ENCODE data around the gene TSPAN7. TPM values are rescaled to one million over a fixed set of nuclear protein-coding genes. Genes with fewer than 3 reads are reported as not detected.

The TSPAN7 gene
- total and polyA plus RNA-seq, 2 donors (not counting 3 experiments of a cell fraction or from before 2014, with no cell fraction given), result 3.2 to 5.2 TPM

GRCh38 chrX:38574858-38575257, 13.5 kb downstream of the TSPAN7 start:
- ChIA-PET POLR2A (no interaction called here), CTCF (no interaction called here)
- no peak for FAIRE-seq
- Histone ChIP-seq H3K79me2 (ENCODE audit: control insufficient read depth, insufficient read depth, low read length) (no peaks in the 10 kb centered on the region), H3K27ac (ENCODE audit: insufficient read depth, low read depth, low read length) (no peak overlapping the region), H4K20me1 (replicated peaks; ENCODE audit: control insufficient read depth, extremely low read depth, insufficient read depth, low read length) (no peaks in the 10 kb centered on the region), H3K4me3 (replicated peaks in 1 of 3; ENCODE audit: insufficient read depth in 1 of 3, low read depth in 1 of 3, low read length in 3 of 3) (no peak overlapping the region), H3K9me3 (replicated peaks; ENCODE audit: control insufficient read depth, insufficient read depth, low read length) (no peaks in the 10 kb centered on the region), H2AFZ (ENCODE audit: low read depth, low read length) (no peak overlapping the region), H3K36me3 (ENCODE audit: control insufficient read depth in 2 of 2, extremely low read depth in 1 of 2, insufficient read depth in 2 of 2, low read length in 2 of 2) (no peaks in the 10 kb centered on the region), H3K9ac (replicated peaks; ENCODE audit: extremely low read depth, insufficient read depth, low read length) (no peak overlapping the region), H3K9me1 (replicated peaks; ENCODE audit: control insufficient read depth, extremely low read depth, insufficient read depth, low read length) (no peaks in the 10 kb centered on the region), H3K27me3 (ENCODE audit: control insufficient read depth in 2 of 2, insufficient read depth in 2 of 2, low read length in 2 of 2) (no peaks in the 10 kb centered on the region), H3K4me2 (ENCODE audit: insufficient read depth, low read length) (no peak overlapping the region), H3K4me1 (ENCODE audit: control insufficient read depth, extremely low read depth, insufficient read depth, low read length) (no peaks in the 10 kb centered on the region)
- dilution Hi-C loops (cut with MboI; ENCODE audit: extremely low pct_ligation_motif_present, low sequenced_read_pairs) (no loop called here), intact Hi-C loops (cut with micrococcal nuclease) (no loop called here)
- no TSS peak for BruUV-seq (replicated peaks)
- TF ChIP-seq, protein P1, sequence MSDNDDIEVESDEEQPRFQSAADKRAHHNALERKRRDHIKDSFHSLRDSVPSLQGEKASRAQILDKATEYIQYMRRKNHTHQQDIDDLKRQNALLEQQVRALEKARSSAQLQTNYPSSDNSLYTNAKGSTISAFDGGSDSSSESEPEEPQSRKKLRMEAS (IDR thresholded peaks at IDR 0.05; ENCODE audit: insufficient read depth, insufficient read length), result no peak
- TF ChIP-seq EZH2 (IDR thresholded peaks at IDR 0.05; ENCODE audit: borderline replicate concordance, low read depth, low read length, severe bottlenecking) (no peak), FOS (IDR thresholded peaks at IDR 0.05; ENCODE audit: borderline replicate concordance, insufficient read depth, low read length) (no peak), JUN (IDR thresholded peaks at IDR 0.05; ENCODE audit: borderline replicate concordance, insufficient read depth, insufficient read length, low read depth) (no peak), GATA2 (IDR thresholded peaks at IDR 0.05; ENCODE audit: insufficient read depth, insufficient read length, low read depth, low read length) (no peak), POLR2AphosphoS5 (IDR thresholded peaks at IDR 0.05; ENCODE audit: insufficient read depth, low read depth, low read length) (no peak), MYC (IDR thresholded peaks at IDR 0.05; ENCODE audit: low read depth, low read length) (no peak), POLR2A (IDR thresholded peaks at IDR 0.05; ENCODE audit: low read depth, low read length) (no peak)
- no peak for DNase-seq (ENCODE audit: low read depth, low spot score)

- DNase-seq (ENCODE audit: low read depth, low spot score) (no peak), FAIRE-seq (no peak)
- no peak overlapping the region for H3K9ac ChIP-seq (replicated peaks; ENCODE audit: extremely low read depth, insufficient read depth, low read length)
- H3K4me3 ChIP-seq (replicated peaks in 1 of 3; ENCODE audit: insufficient read depth in 1 of 3, low read depth in 1 of 3, low read length in 3 of 3), result no peak overlapping the region
- TF ChIP-seq JUN (IDR thresholded peaks at IDR 0.05; ENCODE audit: borderline replicate concordance, insufficient read depth, insufficient read length, low read depth) (no peak), MYC (IDR thresholded peaks at IDR 0.05; ENCODE audit: low read depth, low read length) (no peak), POLR2A (IDR thresholded peaks at IDR 0.05; ENCODE audit: low read depth, low read length) (no peak), POLR2AphosphoS5 (IDR thresholded peaks at IDR 0.05; ENCODE audit: insufficient read depth, low read depth, low read length) (no peak), FOS (IDR thresholded peaks at IDR 0.05; ENCODE audit: borderline replicate concordance, insufficient read depth, low read length) (no peak), EZH2 (IDR thresholded peaks at IDR 0.05; ENCODE audit: borderline replicate concordance, low read depth, low read length, severe bottlenecking) (no peak), GATA2 (IDR thresholded peaks at IDR 0.05; ENCODE audit: insufficient read depth, insufficient read length, low read depth, low read length) (no peak)
- TF ChIP-seq, protein P2, sequence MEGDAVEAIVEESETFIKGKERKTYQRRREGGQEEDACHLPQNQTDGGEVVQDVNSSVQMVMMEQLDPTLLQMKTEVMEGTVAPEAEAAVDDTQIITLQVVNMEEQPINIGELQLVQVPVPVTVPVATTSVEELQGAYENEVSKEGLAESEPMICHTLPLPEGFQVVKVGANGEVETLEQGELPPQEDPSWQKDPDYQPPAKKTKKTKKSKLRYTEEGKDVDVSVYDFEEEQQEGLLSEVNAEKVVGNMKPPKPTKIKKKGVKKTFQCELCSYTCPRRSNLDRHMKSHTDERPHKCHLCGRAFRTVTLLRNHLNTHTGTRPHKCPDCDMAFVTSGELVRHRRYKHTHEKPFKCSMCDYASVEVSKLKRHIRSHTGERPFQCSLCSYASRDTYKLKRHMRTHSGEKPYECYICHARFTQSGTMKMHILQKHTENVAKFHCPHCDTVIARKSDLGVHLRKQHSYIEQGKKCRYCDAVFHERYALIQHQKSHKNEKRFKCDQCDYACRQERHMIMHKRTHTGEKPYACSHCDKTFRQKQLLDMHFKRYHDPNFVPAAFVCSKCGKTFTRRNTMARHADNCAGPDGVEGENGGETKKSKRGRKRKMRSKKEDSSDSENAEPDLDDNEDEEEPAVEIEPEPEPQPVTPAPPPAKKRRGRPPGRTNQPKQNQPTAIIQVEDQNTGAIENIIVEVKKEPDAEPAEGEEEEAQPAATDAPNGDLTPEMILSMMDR (IDR thresholded peaks at IDR 0.05; ENCODE audit: extremely low read depth in 1 of 2, insufficient read depth in 1 of 2, low read depth in 1 of 2, low read length in 2 of 2), result no peak
- TF ChIP-seq, protein P1 (IDR thresholded peaks at IDR 0.05; ENCODE audit: insufficient read depth, insufficient read length), result no peak
- POLR2A ChIA-PET, result no interaction called here
- H3K27ac ChIP-seq (ENCODE audit: insufficient read depth, low read depth, low read length), result no peak overlapping the region
- CTCF ChIA-PET, result no interaction called here
- no peaks in the 10 kb centered on the region for H3K9me3 ChIP-seq (replicated peaks; ENCODE audit: control insufficient read depth, insufficient read depth, low read length)
- no peaks in the 10 kb centered on the region for H3K36me3 ChIP-seq (ENCODE audit: control insufficient read depth in 2 of 2, extremely low read depth in 1 of 2, insufficient read depth in 2 of 2, low read length in 2 of 2)
- H3K4me2 ChIP-seq (ENCODE audit: insufficient read depth, low read length), result no peak overlapping the region
- no peaks in the 10 kb centered on the region for H3K9me1 ChIP-seq (replicated peaks; ENCODE audit: control insufficient read depth, extremely low read depth, insufficient read depth, low read length)
- BruUV-seq (replicated peaks), result no TSS peak
- H3K79me2 ChIP-seq (ENCODE audit: control insufficient read depth, insufficient read depth, low read length), result no peaks in the 10 kb centered on the region
- no peaks in the 10 kb centered on the region for H4K20me1 ChIP-seq (replicated peaks; ENCODE audit: control insufficient read depth, extremely low read depth, insufficient read depth, low read length)
- H3K27me3 ChIP-seq (ENCODE audit: control insufficient read depth in 2 of 2, insufficient read depth in 2 of 2, low read length in 2 of 2), result no peaks in the 10 kb centered on the region
- no peaks in the 10 kb centered on the region for H3K4me1 ChIP-seq (ENCODE audit: control insufficient read depth, extremely low read depth, insufficient read depth, low read length)
- dilution Hi-C loops (cut with MboI; ENCODE audit: extremely low pct_ligation_motif_present, low sequenced_read_pairs) (no loop called here), intact Hi-C loops (cut with micrococcal nuclease) (no loop called here)
- H2AFZ ChIP-seq (ENCODE audit: low read depth, low read length), result no peak overlapping the region
Measured at GRCh38 chrX:38575888-38576287, 14.5 kb downstream of the TSPAN7 start.
